HEK293 (cell line): Measurements from ENCODE around the gene POLR1E.

Experiments used
- KLF1 ChIP-seq: fragments of 450-650 bp; formaldehyde crosslinking; IDR thresholded peaks from 2 replicates; pipeline ENCODE4 v1.5.1; 2016; ENCODE audit warnings: missing biosample characterization, missing genetic modification characterization
- KLF16 ChIP-seq: fragments of 450-650 bp; formaldehyde crosslinking; IDR thresholded peaks from 2 replicates; pipeline ENCODE4 v1.5.1; 2017; ENCODE audit warnings: missing biosample characterization, missing genetic modification characterization
- MYNN ChIP-seq: fragments of 450-650 bp; formaldehyde crosslinking; IDR thresholded peaks from 2 replicates; pipeline ENCODE4 v1.5.1; 2016; ENCODE audit warnings: missing biosample characterization, missing genetic modification characterization, borderline replicate concordance
- PRDM1 ChIP-seq: fragments of 450-650 bp; formaldehyde crosslinking; IDR thresholded peaks from 2 replicates; pipeline ENCODE4; 2016; ENCODE audit warnings: missing biosample characterization, missing genetic modification characterization
- SCRT2 ChIP-seq: fragments of 450-650 bp; formaldehyde crosslinking; IDR thresholded peaks from 2 replicates; pipeline ENCODE4 v1.5.1; 2016; ENCODE audit warnings: missing biosample characterization, missing genetic modification characterization
- SP3 ChIP-seq: fragments of 450-650 bp; formaldehyde crosslinking; IDR thresholded peaks from 2 replicates; pipeline ENCODE4 v1.5.1; 2016; ENCODE audit warnings: missing biosample characterization, missing genetic modification characterization
- WT1 ChIP-seq: fragments of 450-650 bp; formaldehyde crosslinking; IDR thresholded peaks from 2 replicates; pipeline ENCODE4 v1.5.1; 2016; ENCODE audit warnings: missing biosample characterization, missing genetic modification characterization
- ZNF146 ChIP-seq: fragments of 450-650 bp; formaldehyde crosslinking; IDR thresholded peaks from 2 replicates; pipeline ENCODE4 v1.5.1; 2016; ENCODE audit warnings: missing biosample characterization, missing genetic modification characterization
- ZNF16 ChIP-seq: fragments of 450-650 bp; formaldehyde crosslinking; IDR thresholded peaks from 2 replicates; pipeline ENCODE4 v1.5.1; 2016; ENCODE audit warnings: low read depth, missing biosample characterization, missing genetic modification characterization
- ZNF302 ChIP-seq: fragments of 450-650 bp; formaldehyde crosslinking; IDR thresholded peaks from 2 replicates; pipeline ENCODE4 v1.5.1; 2016; ENCODE audit warnings: missing biosample characterization, missing genetic modification characterization, low read depth
- ZNF514 ChIP-seq: fragments of 450-650 bp; formaldehyde crosslinking; IDR thresholded peaks from 2 replicates; pipeline ENCODE4 v1.5.1; 2016; ENCODE audit warnings: missing biosample characterization, missing genetic modification characterization
- ZNF600 ChIP-seq: fragments of 450-650 bp; formaldehyde crosslinking; IDR thresholded peaks from 2 replicates; pipeline ENCODE4 v1.5.1; 2016; ENCODE audit warnings: missing biosample characterization, missing genetic modification characterization
- ZNF621 ChIP-seq: fragments of 450-650 bp; formaldehyde crosslinking; IDR thresholded peaks from 2 replicates; pipeline ENCODE4 v1.5.1; 2017; ENCODE audit warnings: missing biosample characterization, missing genetic modification characterization
- ZNF670 ChIP-seq: fragments of 450-650 bp; formaldehyde crosslinking; IDR thresholded peaks from 2 replicates; pipeline ENCODE4 v1.5.1; 2016; ENCODE audit warnings: missing biosample characterization, missing genetic modification characterization, low read depth
- ZNF707 ChIP-seq: fragments of 450-650 bp; formaldehyde crosslinking; IDR thresholded peaks from 2 replicates; pipeline ENCODE4 v1.5.1; 2016; ENCODE audit warnings: missing biosample characterization, missing genetic modification characterization
- ZNF768 ChIP-seq: fragments of 450-650 bp; formaldehyde crosslinking; IDR thresholded peaks from 2 replicates; pipeline ENCODE4 v1.5.1; 2018; ENCODE audit warnings: missing biosample characterization, mild to moderate bottlenecking, missing genetic modification characterization
- TF ChIP-seq, protein P1 (sequence below): fragments of 450-650 bp; formaldehyde crosslinking; IDR thresholded peaks from 2 replicates; pipeline ENCODE4 v1.5.1; 2017; ENCODE audit warnings: missing biosample characterization, missing genetic modification characterization
- TF ChIP-seq, protein P2 (sequence below): fragments of 450-650 bp; formaldehyde crosslinking; IDR thresholded peaks from 2 replicates; pipeline ENCODE4 v1.5.1; 2016; ENCODE audit warnings: missing biosample characterization, missing genetic modification characterization, borderline replicate concordance
- TF ChIP-seq, protein P3 (sequence below): fragments of 450-650 bp; formaldehyde crosslinking; IDR thresholded peaks from 2 replicates; pipeline ENCODE4 v1.5.1; 2016; ENCODE audit warnings: missing biosample characterization, missing genetic modification characterization
- TF ChIP-seq, protein P4 (sequence below): fragments of 450-650 bp; formaldehyde crosslinking; IDR thresholded peaks from 2 replicates; pipeline ENCODE4 v1.5.1; 2016; ENCODE audit warnings: missing biosample characterization, missing genetic modification characterization
- TF ChIP-seq, protein P5 (sequence below): fragments of 450-650 bp; formaldehyde crosslinking; IDR thresholded peaks from 2 replicates; pipeline ENCODE4 v1.5.1; 2017; ENCODE audit warnings: missing biosample characterization, mild to moderate bottlenecking, missing genetic modification characterization, moderate library complexity
- TF ChIP-seq, protein P6 (sequence below): fragments of 450-650 bp; formaldehyde crosslinking; IDR thresholded peaks from 2 replicates; pipeline ENCODE4 v1.5.1; 2016; ENCODE audit warnings: missing biosample characterization, missing genetic modification characterization
- TF ChIP-seq, protein P7 (sequence below): fragments of 450-650 bp; formaldehyde crosslinking; IDR thresholded peaks from 2 replicates; pipeline ENCODE4 v1.5.1; 2016; ENCODE audit warnings: missing biosample characterization, missing genetic modification characterization
- TF ChIP-seq, protein P8 (sequence below): fragments of 450-650 bp; formaldehyde crosslinking; IDR thresholded peaks from 2 replicates; pipeline ENCODE4 v1.5.1; 2016; ENCODE audit warnings: missing biosample characterization, missing genetic modification characterization

Gene POLR1E

DNA sequence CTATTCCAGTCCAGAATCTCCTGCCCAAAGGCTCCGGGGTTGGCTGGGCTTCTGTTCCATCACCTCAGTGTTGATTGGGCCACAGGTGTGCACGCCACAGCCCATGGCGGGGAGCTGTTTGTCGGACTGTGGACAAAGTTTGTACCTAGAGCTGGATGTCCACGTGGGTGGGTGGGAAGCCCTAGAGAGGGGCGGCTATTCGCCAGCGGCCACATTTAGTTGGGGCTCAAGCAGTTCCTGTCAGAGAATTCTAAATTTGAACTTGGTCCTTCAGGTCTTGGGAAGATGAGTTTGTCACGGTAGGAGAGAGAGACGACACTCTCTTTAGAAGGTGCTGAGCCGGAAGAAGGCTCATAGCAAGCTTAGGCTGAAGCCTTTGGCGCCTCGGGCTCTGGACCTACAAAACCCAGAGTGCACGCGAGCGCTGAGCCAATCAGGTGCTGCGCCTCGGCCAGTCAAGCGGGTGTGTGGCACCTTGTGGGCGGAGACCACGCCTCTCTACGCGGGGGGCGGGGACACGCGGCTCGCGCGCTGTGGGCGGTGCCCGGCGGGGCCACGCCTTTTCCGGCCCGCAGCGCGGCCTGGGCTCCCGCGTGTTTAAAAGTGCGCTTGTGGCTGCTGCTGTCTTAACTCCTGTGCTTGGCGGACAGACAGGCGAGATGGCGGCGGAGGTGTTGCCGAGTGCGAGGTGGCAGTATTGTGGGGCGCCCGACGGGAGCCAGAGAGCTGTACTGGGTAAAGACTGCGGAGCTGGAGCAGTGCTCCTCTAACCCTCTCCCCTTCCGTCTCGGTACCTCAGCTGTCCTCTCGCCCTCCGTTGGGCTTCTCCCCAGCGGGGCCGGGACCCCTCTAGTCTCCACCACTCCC is at the start of gene POLR1E (continued):
- TF ChIP-seq, protein P1, sequence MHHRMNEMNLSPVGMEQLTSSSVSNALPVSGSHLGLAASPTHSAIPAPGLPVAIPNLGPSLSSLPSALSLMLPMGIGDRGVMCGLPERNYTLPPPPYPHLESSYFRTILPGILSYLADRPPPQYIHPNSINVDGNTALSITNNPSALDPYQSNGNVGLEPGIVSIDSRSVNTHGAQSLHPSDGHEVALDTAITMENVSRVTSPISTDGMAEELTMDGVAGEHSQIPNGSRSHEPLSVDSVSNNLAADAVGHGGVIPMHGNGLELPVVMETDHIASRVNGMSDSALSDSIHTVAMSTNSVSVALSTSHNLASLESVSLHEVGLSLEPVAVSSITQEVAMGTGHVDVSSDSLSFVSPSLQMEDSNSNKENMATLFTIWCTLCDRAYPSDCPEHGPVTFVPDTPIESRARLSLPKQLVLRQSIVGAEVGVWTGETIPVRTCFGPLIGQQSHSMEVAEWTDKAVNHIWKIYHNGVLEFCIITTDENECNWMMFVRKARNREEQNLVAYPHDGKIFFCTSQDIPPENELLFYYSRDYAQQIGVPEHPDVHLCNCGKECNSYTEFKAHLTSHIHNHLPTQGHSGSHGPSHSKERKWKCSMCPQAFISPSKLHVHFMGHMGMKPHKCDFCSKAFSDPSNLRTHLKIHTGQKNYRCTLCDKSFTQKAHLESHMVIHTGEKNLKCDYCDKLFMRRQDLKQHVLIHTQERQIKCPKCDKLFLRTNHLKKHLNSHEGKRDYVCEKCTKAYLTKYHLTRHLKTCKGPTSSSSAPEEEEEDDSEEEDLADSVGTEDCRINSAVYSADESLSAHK, result no peak
- TF ChIP-seq KLF1 (tag by site-specific recombination) (peak; percentile 66; the same call in 1 of the 2 replicates), MYNN (no peak), WT1 (tag by site-specific recombination) (no peak), ZNF621 (tag by site-specific recombination) (no peak), ZNF670 (no peak), PRDM1 (tag by site-specific recombination) (no peak), ZNF302 (tag by site-specific recombination) (no peak), ZNF707 (tag by site-specific recombination) (no peak), SP3 (peak; percentile 94), ZNF768 (no peak), ZNF600 (tag by site-specific recombination) (no peak), ZNF514 (tag by site-specific recombination) (no peak), ZNF16 (no peak), ZNF146 (tag by site-specific recombination) (no peak), KLF16 (tag by site-specific recombination) (no peak), SCRT2 (tag by site-specific recombination) (peak; percentile 73)
- TF ChIP-seq, protein P2, sequence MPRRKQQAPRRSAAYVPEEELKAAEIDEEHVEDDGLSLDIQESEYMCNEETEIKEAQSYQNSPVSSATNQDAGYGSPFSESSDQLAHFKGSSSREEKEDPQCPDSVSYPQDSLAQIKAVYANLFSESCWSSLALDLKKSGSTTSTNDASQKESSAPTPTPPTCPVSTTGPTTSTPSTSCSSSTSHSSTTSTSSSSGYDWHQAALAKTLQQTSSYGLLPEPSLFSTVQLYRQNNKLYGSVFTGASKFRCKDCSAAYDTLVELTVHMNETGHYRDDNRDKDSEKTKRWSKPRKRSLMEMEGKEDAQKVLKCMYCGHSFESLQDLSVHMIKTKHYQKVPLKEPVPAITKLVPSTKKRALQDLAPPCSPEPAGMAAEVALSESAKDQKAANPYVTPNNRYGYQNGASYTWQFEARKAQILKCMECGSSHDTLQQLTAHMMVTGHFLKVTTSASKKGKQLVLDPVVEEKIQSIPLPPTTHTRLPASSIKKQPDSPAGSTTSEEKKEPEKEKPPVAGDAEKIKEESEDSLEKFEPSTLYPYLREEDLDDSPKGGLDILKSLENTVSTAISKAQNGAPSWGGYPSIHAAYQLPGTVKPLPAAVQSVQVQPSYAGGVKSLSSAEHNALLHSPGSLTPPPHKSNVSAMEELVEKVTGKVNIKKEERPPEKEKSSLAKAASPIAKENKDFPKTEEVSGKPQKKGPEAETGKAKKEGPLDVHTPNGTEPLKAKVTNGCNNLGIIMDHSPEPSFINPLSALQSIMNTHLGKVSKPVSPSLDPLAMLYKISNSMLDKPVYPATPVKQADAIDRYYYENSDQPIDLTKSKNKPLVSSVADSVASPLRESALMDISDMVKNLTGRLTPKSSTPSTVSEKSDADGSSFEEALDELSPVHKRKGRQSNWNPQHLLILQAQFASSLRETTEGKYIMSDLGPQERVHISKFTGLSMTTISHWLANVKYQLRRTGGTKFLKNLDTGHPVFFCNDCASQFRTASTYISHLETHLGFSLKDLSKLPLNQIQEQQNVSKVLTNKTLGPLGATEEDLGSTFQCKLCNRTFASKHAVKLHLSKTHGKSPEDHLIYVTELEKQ (tag by site-specific recombination), result no peak
- TF ChIP-seq, protein P3, sequence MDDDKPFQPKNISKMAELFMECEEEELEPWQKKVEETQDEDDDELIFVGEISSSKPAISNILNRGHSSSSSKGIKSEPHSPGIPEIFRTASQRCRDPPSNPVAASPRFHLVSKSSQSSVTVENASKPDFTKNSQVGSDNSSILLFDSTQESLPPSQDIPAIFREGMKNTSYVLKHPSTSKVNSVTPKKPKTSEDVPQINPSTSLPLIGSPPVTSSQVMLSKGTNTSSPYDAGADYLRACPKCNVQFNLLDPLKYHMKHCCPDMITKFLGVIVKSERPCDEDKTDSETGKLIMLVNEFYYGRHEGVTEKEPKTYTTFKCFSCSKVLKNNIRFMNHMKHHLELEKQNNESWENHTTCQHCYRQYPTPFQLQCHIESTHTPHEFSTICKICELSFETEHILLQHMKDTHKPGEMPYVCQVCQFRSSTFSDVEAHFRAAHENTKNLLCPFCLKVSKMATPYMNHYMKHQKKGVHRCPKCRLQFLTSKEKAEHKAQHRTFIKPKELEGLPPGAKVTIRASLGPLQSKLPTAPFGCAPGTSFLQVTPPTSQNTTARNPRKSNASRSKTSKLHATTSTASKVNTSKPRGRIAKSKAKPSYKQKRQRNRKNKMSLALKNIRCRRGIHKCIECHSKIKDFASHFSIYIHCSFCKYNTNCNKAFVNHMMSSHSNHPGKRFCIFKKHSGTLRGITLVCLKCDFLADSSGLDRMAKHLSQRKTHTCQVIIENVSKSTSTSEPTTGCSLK (tag by site-specific recombination), result no peak
- TF ChIP-seq, protein P4, sequence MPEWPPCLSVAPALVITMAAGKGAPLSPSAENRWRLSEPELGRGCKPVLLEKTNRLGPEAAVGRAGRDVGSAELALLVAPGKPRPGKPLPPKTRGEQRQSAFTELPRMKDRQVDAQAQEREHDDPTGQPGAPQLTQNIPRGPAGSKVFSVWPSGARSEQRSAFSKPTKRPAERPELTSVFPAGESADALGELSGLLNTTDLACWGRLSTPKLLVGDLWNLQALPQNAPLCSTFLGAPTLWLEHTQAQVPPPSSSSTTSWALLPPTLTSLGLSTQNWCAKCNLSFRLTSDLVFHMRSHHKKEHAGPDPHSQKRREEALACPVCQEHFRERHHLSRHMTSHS (tag by site-specific recombination), result no peak
- TF ChIP-seq, protein P5, sequence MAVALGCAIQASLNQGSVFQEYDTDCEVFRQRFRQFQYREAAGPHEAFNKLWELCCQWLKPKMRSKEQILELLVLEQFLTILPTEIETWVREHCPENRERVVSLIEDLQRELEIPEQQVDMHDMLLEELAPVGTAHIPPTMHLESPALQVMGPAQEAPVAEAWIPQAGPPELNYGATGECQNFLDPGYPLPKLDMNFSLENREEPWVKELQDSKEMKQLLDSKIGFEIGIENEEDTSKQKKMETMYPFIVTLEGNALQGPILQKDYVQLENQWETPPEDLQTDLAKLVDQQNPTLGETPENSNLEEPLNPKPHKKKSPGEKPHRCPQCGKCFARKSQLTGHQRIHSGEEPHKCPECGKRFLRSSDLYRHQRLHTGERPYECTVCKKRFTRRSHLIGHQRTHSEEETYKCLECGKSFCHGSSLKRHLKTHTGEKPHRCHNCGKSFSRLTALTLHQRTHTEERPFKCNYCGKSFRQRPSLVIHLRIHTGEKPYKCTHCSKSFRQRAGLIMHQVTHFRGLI (tag by site-specific recombination), result 0 out of 2 replicates have a peak, but pooled peaks have one; percentile 65
- TF ChIP-seq, protein P6, sequence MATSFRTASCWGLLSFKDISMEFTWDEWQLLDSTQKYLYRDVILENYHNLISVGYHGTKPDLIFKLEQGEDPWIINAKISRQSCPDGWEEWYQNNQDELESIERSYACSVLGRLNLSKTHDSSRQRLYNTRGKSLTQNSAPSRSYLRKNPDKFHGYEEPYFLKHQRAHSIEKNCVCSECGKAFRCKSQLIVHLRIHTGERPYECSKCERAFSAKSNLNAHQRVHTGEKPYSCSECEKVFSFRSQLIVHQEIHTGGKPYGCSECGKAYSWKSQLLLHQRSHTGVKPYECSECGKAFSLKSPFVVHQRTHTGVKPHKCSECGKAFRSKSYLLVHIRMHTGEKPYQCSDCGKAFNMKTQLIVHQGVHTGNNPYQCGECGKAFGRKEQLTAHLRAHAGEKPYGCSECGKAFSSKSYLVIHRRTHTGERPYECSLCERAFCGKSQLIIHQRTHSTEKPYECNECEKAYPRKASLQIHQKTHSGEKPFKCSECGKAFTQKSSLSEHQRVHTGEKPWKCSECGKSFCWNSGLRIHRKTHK (tag by site-specific recombination), result no peak
- TF ChIP-seq, protein P7, sequence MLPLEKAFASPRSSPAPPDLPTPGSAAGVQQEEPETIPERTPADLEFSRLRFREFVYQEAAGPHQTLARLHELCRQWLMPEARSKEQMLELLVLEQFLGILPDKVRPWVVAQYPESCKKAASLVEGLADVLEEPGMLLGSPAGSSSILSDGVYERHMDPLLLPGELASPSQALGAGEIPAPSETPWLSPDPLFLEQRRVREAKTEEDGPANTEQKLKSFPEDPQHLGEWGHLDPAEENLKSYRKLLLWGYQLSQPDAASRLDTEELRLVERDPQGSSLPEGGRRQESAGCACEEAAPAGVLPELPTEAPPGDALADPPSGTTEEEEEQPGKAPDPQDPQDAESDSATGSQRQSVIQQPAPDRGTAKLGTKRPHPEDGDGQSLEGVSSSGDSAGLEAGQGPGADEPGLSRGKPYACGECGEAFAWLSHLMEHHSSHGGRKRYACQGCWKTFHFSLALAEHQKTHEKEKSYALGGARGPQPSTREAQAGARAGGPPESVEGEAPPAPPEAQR (tag by site-specific recombination), result no peak
- TF ChIP-seq, protein P8, sequence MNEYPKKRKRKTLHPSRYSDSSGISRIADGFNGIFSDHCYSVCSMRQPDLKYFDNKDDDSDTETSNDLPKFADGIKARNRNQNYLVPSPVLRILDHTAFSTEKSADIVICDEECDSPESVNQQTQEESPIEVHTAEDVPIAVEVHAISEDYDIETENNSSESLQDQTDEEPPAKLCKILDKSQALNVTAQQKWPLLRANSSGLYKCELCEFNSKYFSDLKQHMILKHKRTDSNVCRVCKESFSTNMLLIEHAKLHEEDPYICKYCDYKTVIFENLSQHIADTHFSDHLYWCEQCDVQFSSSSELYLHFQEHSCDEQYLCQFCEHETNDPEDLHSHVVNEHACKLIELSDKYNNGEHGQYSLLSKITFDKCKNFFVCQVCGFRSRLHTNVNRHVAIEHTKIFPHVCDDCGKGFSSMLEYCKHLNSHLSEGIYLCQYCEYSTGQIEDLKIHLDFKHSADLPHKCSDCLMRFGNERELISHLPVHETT (tag by site-specific recombination), result no peak
